OCI-LY1 (cell line): Measurements from ENCODE around the gene CINP.
"Not testable (repeated sequence)": the region's sequence is repeated elsewhere in the genome, so short reads cannot be mapped to it uniquely, and the experiment has no call there.

ENCODE experiments used
- EZH2 ChIP-seq: fragments of 200-600 bp; sonication (generic), shearing (Covaris generic); IDR thresholded peaks from 2 replicates; pipeline ENCODE4 v1.8.0; 2017; ENCODE audit warnings: borderline replicate concordance, mixed run types, mild to moderate bottlenecking, antibody characterized with exemption, low read length, moderate library complexity, mixed read lengths
- TF ChIP-seq, protein P1 (sequence below): fragments of 200-600 bp; sonication (generic), shearing (Covaris generic); IDR thresholded peaks from 2 replicates; pipeline ENCODE4 v1.5.1; 2017; ENCODE audit warnings: mild to moderate bottlenecking, antibody characterized with exemption, low read length, moderate library complexity, mixed read lengths

DNA sequence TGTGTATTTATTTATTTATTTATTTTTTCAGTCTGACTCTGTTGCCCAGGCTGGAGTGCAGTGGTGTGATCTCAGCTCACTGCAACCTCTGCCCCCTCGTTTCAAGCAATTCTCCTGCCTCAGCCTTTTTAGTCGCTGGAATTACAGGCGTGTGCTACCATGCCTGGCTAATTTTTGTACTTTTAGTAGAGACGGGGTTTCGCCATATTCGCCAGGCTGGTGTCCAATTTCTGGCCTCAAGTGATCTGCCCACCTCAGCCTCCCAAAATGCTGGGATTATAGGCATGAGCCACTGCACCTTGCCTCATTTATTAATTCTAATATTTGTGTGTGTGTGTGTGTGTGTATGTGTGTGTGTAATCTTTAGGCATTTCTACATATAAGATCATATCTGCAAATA lies 33.3 kb downstream of the CINP start:
- TF ChIP-seq, protein P1, sequence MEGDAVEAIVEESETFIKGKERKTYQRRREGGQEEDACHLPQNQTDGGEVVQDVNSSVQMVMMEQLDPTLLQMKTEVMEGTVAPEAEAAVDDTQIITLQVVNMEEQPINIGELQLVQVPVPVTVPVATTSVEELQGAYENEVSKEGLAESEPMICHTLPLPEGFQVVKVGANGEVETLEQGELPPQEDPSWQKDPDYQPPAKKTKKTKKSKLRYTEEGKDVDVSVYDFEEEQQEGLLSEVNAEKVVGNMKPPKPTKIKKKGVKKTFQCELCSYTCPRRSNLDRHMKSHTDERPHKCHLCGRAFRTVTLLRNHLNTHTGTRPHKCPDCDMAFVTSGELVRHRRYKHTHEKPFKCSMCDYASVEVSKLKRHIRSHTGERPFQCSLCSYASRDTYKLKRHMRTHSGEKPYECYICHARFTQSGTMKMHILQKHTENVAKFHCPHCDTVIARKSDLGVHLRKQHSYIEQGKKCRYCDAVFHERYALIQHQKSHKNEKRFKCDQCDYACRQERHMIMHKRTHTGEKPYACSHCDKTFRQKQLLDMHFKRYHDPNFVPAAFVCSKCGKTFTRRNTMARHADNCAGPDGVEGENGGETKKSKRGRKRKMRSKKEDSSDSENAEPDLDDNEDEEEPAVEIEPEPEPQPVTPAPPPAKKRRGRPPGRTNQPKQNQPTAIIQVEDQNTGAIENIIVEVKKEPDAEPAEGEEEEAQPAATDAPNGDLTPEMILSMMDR: not testable (repeated sequence)
- TF ChIP-seq EZH2: not testable (repeated sequence)
